ENCODE results near the gene KANSL2.
"Not testable (repeated sequence)": the region's sequence is repeated elsewhere in the genome, so short reads cannot be mapped to it uniquely, and the experiment has no call there.

KANSL2 gene

DNA sequence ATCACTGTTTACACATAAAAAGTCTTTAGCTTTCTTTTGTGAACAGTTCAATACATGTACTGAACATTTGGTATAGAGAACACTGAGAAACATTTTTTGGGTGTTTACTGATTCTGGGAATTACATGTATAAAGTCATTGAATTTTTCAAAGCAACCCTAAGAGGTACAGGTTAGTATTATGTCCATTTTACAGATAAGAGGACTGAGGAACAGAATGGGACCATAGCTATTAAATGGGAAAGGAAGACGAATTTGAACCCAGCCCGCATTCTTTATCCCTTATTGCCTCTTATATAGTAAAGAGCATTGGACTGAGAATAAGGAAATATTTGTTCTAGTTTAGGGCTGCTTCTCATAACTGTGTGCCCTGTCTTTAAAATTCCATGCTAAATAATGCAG is 889 bp upstream of the KANSL2 start:
- no peak for DNase-seq

- DNase-seq: not testable (repeated sequence)
Observed at GRCh38 chr12:48682533-48682905, 481 bp upstream of the KANSL2 start.

DNA sequence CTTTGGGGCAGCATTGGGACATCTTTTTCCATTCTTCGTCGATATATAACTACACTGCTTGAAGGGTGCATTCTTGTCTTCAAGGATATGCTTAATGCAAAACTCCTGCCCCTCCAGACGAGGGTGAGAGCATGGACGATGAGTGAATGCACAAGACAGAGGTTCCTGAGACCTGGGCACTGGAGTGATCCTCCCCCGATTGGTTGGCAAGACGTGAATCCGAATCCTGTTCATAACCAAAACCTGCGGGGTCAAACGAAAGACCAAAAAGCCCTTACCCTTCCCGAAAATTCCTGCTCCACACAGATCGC is 684 bp downstream of the KANSL2 start:
- no peak for DNase-seq

DNA sequence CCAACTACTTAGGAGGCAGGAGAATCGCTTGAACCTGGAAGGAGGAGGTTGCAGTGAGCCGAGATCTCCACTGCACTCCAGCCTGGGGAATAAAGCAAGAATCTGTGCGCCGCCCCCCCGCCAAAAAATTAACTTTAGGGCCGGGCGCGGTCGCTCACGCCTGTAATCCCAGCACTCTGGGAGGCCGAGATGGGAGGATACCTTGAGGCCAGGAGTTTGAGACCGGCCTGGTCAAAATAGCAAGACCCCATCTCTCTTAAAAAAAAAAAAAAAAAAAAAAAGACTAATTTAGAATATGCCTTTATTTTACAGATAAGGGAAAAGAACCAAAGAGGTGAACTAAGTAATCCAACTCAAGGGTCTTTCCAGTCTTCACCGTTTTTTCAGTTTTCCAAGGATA is 1.2 kb downstream of the KANSL2 start:
- no peak for DNase-seq

GRCh38 chr12:48678551-48679185 is 3.4 kb downstream of the KANSL2 start:
- no peak for DNase-seq

GRCh38 chr12:48671231-48671856 is 10.7 kb downstream of the KANSL2 start:
- no peak for DNase-seq

- DNase-seq: no peak
Observed at GRCh38 chr12:48668996-48669395, 13.0 kb downstream of the KANSL2 start.

- DNase-seq: no peak
Observed at GRCh38 chr12:48659863-48660262, 22.2 kb downstream of the KANSL2 start.

GRCh38 chr12:48651681-48652080 is 30.4 kb downstream of the KANSL2 start:
- no peak for DNase-seq

- not testable (repeated sequence) for DNase-seq
Observed at GRCh38 chr12:48645354-48645753, 36.7 kb downstream of the KANSL2 start.

DNA sequence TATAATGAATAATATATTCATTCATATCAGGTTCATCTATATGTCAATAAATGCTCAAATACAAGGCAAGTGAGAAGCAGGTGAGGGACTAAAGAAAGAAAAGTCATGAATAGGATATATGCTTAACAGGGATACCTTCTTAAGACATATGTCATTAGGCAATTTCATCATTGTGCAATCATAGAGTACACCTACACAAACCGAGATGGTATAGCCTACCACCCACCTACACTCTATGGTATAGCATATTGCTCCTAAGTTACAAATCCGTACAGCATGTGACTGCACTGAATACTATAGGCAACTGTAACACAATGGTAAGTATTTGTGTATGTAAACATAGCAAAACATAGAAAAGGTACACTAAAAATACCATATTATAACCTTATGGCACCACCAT is 39.0 kb downstream of the KANSL2 start:
- DNase-seq: no peak

- not testable (repeated sequence) for DNase-seq
Observed at GRCh38 chr12:48641752-48642555, 40.1 kb downstream of the KANSL2 start.

DNA sequence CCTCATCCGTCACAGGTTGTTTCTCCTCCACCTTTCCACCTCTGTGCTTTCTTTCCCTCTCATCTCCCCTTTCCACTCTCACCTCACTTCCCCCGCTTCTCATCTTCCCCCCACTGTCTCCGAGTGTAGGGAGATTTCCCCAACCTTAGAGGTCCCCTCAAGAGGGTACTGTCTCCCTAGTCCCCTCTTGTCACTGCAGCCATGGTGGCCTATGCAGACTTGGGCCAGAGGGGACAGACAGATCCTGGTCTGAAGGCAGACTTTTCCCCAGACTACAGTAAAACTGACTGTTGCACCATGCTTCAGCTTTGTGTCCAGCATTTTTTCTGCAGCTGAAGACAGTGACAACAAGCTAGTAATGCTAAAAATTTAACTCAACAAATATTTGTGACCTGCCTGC is 41.2 kb downstream of the KANSL2 start:
- DNase-seq: no peak

- no peak for DNase-seq
Observed at GRCh38 chr12:48640428-48640827, 41.6 kb downstream of the KANSL2 start.

- no peak for DNase-seq
Observed at GRCh38 chr12:48631071-48631470, 51.0 kb downstream of the KANSL2 start.

DNA sequence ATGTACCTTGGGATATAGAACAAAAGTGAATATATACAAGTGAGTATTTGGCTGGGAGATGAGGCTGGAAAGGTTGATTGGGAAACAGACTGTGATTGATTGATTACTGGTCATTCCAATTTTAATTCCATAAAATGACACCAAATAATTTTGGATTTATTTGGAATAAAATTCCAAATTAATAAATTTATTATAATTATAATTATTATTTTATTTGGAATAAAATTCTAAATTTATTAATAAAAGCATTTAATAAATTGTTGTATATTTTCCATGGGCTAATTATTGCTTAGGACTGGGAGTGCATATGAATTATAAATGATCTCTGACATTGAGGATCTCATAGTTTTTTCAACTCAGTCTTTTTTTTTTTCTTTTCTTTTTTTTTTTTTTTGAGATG is 51.7 kb downstream of the KANSL2 start:
- no peak for DNase-seq

DNA sequence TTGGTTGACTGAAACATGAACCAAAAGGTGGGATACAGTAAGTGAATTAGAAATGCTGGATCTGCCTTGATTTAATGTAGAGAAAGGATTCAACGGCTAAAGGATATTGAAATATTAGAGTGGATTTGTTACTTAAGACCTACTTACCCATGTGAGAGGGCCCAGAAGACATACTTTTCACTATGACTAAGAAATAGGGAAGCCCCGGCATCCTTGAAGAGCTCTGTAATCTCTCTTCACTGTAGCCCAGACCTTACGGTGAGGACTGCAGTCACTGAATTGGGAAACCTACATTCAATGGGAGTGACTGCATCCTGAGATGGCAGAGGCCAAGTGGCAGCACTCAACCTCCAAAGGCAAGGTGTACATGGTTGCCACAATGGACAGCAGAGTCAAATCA is 52.5 kb downstream of the KANSL2 start:
- no peak for DNase-seq

DNA sequence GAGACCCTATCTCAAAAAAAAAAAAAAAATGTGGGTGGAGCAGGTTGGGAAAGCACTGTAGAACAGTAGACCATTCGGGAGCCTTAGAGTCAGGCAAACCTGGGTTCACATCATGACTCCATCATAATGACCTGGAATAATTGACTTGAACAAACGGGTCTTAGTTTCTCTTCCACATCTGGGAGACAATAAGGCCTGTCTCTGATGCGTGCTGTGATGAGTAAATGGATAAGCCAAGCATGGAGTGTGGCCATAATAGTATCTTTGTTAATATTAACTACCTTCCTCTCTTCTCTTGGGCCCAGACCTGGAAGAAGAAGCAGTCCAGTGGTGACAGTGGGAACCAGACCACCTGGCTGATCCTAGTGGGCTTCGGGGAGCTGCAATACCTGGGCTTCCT is 54.5 kb downstream of the KANSL2 start:
- no peak for DNase-seq

DNA sequence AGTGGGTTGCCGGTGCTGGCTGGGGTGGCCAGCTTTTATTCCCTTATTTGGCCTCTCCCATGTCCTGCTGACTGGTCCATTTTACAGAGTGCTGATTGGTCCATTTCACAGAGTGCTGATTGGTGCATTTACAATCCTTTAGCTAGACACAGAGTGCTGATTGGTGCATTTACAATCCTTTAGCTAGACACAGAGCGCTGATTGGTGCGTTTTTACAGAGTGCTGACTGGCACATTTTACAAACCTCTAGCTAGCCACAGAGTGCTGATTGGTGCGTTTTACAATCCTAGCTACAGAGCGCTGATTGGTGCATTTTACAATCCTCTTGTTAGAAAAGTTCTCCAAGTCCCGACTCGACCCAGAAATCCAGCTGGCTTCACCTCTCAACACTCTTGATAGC is 59.0 kb downstream of the KANSL2 start:
- not testable (repeated sequence) for DNase-seq

GRCh38 chr12:48618541-48618940 is 63.5 kb downstream of the KANSL2 start:
- DNase-seq: peak; percentile 13

GRCh38 chr12:48615681-48616080 is 66.4 kb downstream of the KANSL2 start:
- no peak for DNase-seq

GRCh38 chr12:48613321-48613720 is 68.7 kb downstream of the KANSL2 start:
- no peak for DNase-seq

Measured in NCI-H2171 (cell line).